GM12891 (cell line): ENCODE results near the gene COX8A.

Experiments
- PAX5 ChIP-seq: IDR thresholded peaks from 2 replicates; pipeline ENCODE4 v1.6.1; 2011; ENCODE audit warnings: low read length, moderate library complexity, mild to moderate bottlenecking; ENCODE audit not compliant: insufficient read depth, severe bottlenecking
- POLR2A ChIP-seq: IDR thresholded peaks from 2 replicates; pipeline ENCODE4 v1.6.1; 2011; ENCODE audit warnings: low read depth, low read length, control low read depth
- POLR2AphosphoS5 ChIP-seq: IDR thresholded peaks from 2 replicates; pipeline ENCODE4 v1.6.1; 2011; ENCODE audit warnings: low read depth, low read length, control low read depth
- POU2F2 ChIP-seq: IDR thresholded peaks from 2 replicates; pipeline ENCODE4 v1.6.1; 2011; ENCODE audit warnings: low read depth, mild to moderate bottlenecking, control low read depth, low read length, moderate library complexity
- TAF1 ChIP-seq: IDR thresholded peaks from 2 replicates; pipeline ENCODE4 v1.6.1; 2011; ENCODE audit warnings: low read depth, low read length, control low read depth

DNA sequence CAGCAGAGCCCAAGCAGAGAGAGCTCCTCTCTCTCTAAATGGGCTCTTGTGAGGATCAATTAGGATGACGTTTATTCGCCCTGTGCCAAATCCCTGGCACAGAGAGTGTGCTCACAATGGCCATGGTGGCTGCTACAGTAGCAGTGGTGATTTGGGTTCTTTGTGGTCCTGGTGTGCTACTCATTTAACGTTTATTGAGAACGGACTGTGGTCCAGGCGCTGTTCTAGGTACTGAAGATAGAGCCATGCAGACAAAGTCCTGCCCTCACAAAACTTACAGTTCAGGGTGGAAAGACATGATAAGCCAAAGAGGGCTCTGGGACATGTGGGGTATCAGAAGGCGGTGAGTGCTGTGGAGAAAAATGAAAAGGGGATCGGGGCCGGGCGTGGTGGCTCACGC lies 17.1 kb downstream of the COX8A start:
- TF ChIP-seq POLR2A (no peak), TAF1 (no peak), POU2F2 (no peak), POLR2AphosphoS5 (no peak), PAX5 (no peak)
